Measurements from ENCODE around the gene GRID1. TPM values are rescaled to one million over a fixed set of nuclear protein-coding genes. Genes with fewer than 3 reads are reported as not detected.
"Not testable (repeated sequence)": the region's sequence is repeated elsewhere in the genome, so short reads cannot be mapped to it uniquely, and the experiment has no call there.

The GRID1 gene
- total RNA-seq, 1 experiment from 2014 or later = not detected

GRCh38 chr10:86083664-86084175 is 282.9 kb downstream of the GRID1 start:
- no peak for DNase-seq (ENCODE audit: low read depth)

DNA sequence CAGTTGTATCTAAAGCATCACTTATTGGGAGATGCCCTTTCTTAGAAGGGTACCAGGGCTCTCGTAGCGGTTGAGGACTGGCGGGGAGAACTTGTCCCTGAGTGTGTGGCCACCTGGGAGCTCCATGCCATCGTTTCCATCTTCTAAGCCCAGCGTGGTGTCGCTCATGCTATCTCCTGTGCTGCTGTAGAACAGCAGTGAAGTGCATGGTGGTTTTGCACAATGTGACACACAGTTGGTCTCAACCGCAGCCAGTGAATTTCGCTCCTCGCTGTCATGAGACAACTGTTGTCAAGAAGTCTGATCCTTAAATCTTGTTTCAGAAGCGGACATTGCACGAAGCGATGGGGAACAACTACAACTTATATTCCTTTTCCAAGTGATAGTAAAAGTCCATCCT is 283.4 kb downstream of the GRID1 start:
- no peak for DNase-seq (ENCODE audit: low read depth)

GRCh38 chr10:86082556-86082955 is 284.0 kb downstream of the GRID1 start:
- DNase-seq (ENCODE audit: low read depth) = no peak

DNA sequence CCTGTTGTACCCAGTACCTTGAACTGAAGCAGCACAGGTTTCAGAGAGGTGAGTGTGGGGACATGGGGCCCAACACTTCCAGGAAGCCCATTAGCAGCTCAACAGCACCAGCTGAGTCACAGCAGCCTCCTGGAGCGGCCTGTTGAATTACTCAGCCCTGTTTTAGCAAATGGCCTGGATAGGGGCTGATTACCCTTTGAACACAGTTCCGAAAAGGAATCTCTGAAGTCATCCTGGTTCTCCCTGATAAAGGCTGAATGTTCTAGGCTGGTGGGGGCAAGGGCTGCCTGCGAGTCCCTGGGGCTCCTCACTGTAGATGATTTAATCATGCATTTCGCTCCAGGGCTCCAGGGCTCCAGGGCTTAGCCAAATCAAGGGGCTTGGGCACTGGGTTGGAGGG is 287.5 kb downstream of the GRID1 start:
- peak; percentile 38 for DNase-seq (ENCODE audit: low read depth)

DNA sequence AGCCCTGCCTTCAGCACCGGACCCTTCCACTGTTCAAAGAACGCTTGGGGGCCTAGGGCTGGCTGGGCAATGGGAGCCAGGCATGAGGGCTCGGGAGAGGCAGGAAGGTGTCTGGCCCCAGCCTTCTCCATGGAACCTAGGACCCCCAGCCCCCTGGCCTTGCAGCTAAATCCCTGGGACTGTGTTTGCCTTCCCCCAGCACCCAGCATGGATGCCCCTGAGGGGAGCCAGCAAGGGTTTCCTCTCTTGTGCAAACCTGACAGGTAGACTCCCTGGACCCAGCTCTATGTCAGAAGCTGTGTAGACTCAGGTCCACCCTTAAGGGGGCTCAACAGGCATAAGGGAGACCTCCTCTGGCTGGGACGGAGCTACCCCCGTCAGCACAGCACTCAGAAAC is 288.0 kb downstream of the GRID1 start:
- DNase-seq (ENCODE audit: low read depth) = no peak

GRCh38 chr10:86077871-86078638 is 288.5 kb downstream of the GRID1 start:
- no peak for DNase-seq (ENCODE audit: low read depth)

- DNase-seq (ENCODE audit: low read depth) = no peak
Measured at GRCh38 chr10:86077271-86077670, 289.3 kb downstream of the GRID1 start.

GRCh38 chr10:86076497-86076896 is 290.1 kb downstream of the GRID1 start:
- not testable (repeated sequence) for DNase-seq (ENCODE audit: low read depth)

- DNase-seq (ENCODE audit: low read depth) = no peak
Measured at GRCh38 chr10:86075512-86075911, 291.1 kb downstream of the GRID1 start.

DNA sequence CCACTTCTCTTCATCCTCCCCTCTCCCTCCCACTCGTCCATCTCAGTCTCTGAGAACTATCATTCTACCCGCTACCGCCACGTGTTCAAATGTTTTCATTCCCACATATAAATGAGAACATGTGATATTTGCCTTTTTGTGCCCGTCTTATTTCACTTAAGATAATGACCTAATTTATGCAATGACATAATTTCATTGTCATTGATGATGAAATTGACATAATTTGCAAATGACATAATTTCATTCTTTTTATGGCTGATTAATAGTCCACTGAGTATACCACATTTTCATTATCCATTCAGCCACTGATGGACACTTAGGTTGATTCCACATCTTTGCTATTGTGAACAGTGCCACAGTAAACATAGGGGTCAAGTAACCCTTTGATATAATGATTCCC is 292.3 kb downstream of the GRID1 start:
- no peak for DNase-seq (ENCODE audit: low read depth)

GRCh38 chr10:86073199-86073977 is 293.2 kb downstream of the GRID1 start:
- no peak for DNase-seq (ENCODE audit: low read depth)

DNA sequence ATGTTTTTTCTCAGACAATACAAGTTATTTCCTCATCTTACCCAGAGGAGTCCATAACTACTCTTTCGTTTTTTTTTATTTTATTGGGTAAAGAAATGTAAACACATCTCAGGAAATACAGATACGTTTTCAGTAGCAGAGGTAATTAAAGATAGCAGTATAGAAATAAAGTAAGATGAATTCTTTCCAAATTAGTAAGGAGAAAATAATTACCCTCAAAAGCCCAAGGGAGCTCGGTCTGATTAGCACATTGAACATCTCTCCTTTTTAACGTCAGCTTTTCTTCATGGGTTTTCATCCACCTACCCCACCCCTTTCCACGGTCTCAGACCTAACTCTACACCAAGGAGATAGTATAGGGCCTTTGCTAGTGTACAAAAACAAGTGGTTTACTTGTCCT is 294.2 kb downstream of the GRID1 start:
- no peak for DNase-seq (ENCODE audit: low read depth)

GRCh38 chr10:86071758-86072157 is 294.8 kb downstream of the GRID1 start:
- DNase-seq (ENCODE audit: low read depth) = no peak

DNA sequence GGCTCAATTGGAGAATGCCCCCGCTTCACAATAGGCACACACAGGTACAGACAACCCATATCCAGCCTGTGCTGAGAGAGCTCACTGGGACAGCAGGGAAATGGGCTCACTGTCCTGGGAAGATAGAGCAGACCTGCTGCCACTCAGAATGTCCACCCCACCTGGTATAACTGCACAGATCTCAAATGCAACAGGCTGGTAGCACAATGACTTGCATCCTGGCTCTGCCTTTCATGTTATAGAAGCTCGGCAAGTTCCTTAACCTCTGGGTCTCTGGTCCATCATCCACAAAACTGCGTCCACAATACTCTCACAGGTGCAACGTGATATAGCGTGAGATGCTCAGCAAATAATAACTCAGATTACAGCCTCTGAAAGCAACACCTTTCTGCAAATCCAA is 295.4 kb downstream of the GRID1 start:
- no peak for DNase-seq (ENCODE audit: low read depth)

- DNase-seq (ENCODE audit: low read depth) = no peak
Measured at GRCh38 chr10:86070278-86070677, 296.3 kb downstream of the GRID1 start.

DNA sequence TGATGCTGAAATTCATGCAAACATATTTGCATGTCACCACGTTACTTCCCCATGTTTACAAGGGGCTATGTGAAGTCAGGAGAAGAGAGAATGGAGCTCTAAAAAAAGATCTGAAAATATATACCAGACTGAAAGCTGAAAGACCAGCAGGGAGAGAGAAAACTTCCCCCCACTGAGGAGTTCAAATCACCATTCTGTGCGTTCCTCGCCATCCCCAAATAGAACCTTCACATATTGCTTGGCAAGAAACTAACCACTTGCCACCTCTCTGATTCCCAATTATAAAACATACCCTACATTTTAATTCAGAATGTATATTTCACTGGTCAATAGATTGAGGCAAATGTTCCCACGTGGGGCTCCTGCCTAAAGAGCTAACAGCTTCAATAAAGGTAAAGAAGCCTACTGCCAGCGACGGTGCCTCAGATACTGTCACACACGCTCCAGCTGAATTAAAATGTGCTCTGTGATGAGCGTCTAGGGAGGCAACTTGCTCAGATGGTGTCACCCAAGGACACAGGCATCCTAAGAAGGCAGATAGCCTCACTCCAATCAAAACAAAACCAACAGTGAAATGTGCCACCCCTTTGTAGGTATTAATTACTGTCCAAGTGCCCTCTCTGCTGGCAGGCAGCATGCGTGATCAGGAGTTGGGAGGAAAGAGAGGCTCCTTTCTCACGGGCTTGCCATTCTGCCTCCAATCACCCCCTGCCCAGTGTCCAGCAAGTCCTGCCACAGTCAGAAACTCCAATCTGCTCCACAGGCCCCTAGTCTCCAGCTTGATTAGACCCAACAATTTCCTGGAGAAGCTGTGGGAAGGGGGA is 298.2 kb downstream of the GRID1 start:
- no peak for DNase-seq (ENCODE audit: low read depth)

- DNase-seq (ENCODE audit: low read depth) = no peak
Measured at GRCh38 chr10:86067436-86068050, 299.1 kb downstream of the GRID1 start.

- no peak for DNase-seq (ENCODE audit: low read depth)
Measured at GRCh38 chr10:86066696-86067095, 299.9 kb downstream of the GRID1 start.

DNA sequence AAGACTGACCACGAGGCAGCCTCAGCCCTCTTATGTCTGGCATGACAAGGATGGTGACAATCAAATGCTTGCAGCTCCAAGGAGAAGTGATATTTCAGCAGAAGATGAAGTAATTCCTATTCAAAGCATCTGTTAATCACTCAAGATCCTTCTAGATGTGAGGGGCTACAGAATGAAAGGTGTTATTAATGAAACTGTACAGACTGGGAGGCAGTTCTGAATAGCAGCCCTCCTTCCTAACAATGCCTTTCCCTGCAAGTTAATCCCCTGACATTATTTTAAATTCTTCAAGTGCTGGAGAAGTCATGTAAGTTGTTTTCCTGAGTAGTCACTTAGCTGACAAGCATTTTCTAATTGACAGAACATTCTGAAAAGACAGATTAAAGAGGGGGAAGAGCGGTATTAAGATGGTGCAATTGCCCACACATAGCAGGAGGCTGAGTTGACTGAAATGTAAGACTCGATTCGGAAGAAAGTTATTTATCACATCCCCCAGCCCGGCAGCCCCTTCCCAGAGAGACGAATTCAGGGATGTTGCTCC is 300.8 kb downstream of the GRID1 start:
- DNase-seq (ENCODE audit: low read depth) = no peak

DNA sequence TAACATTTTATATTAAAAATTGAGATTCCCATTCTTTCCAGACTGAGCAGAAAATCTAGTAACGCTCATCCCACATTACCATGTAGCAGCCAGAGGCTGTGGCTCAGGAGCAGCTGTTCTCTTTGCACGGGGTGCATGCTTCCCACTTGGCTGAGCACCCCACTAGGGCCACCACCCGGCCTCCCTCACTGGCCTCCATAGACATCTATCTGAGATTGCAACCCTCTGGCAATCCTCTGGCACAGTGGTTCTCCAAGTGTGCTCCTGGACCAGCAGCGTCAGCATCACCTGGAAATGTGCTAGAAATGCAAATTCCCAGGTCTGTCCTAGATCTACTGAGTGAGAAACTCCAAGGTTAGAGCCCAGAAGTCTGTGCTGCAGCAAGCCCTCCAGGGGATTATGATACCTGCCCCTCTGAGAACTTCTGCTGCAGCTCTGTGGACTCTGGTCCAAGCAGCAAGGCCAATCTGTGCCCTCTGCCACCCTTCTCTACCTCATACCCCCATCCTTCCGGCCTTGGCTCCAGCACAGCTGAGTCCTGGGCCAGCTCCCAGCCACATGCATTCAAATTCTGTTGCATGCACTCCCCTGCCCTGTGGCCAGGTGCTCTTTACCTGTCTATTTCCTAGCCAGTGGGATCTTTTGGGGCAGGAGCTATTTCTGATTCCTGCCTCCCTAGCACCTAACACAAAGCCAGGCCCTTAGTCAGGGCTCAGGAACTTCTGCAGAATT is 301.5 kb downstream of the GRID1 start:
- no peak for DNase-seq (ENCODE audit: low read depth)

GRCh38 chr10:86064219-86064618 is 302.4 kb downstream of the GRID1 start:
- DNase-seq (ENCODE audit: low read depth) = no peak

Data from M059J (cell line).